ENCODE measurements around the gene TMEM132D. TPM values are rescaled to one million over a fixed set of nuclear protein-coding genes. Genes with fewer than 3 reads are reported as not detected.

Gene TMEM132D
- total and polyA plus RNA-seq, 2 donors from 2014 or later, result 0.13 TPM; not detected in 1

DNA sequence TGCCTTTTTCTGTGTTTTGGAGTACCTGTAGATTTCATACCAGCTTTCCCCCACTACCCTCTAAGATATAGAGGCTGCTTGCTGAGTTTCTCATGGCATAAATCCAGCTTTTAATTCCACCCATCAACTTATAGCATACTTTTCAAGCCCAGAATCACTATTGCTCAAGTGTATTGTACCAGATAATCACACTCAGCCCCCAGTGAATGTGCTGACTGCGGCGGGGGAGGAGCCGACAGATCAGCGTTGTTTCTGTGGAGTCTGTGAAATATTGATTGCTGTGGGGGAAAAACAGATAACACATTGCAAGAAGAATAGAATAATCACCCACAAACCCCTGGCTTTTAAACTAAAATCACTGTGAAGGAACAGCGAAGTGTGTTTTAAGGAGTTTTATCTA is 296.1 kb downstream of the TMEM132D start:
- no peak overlapping the region for H3K9ac ChIP-seq (ENCODE audit: low read length in 3 of 3)

DNA sequence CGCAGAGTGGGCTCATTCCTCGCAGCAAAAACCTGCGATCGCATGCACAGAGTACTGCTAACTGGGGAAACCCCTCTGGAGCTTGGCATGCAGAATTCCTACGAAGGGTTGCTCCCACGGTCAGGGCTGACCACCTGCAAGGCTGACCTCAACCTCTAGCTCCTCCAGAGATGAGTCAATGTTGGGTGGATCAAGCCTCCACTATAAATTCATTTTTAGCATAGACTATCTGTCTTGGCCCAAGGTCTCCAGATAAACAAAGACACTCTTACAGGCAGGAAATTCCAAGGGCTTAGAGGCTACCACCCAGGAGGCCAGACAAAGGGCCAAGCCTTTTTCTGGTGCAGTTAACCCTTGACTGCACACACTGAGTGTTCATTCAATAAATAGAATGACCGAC is 296.5 kb downstream of the TMEM132D start:
- no peaks in the 10 kb centered on the region for H3K4me1 ChIP-seq (ENCODE audit: control insufficient read depth in 2 of 3, insufficient read depth in 2 of 3, low read depth in 1 of 3, low read length in 3 of 3)
- intact Hi-C loops (cut with DNase I), result no loop called here
- TF ChIP-seq, protein P1, sequence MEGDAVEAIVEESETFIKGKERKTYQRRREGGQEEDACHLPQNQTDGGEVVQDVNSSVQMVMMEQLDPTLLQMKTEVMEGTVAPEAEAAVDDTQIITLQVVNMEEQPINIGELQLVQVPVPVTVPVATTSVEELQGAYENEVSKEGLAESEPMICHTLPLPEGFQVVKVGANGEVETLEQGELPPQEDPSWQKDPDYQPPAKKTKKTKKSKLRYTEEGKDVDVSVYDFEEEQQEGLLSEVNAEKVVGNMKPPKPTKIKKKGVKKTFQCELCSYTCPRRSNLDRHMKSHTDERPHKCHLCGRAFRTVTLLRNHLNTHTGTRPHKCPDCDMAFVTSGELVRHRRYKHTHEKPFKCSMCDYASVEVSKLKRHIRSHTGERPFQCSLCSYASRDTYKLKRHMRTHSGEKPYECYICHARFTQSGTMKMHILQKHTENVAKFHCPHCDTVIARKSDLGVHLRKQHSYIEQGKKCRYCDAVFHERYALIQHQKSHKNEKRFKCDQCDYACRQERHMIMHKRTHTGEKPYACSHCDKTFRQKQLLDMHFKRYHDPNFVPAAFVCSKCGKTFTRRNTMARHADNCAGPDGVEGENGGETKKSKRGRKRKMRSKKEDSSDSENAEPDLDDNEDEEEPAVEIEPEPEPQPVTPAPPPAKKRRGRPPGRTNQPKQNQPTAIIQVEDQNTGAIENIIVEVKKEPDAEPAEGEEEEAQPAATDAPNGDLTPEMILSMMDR (IDR thresholded peaks at IDR 0.05; ENCODE audit: borderline replicate concordance, extremely low read depth, insufficient read depth), result no peak
- H3K27ac ChIP-seq (ENCODE audit: low read depth in 2 of 2, low read length in 2 of 2), result no peak overlapping the region
- no peak overlapping the region for H3K9ac ChIP-seq (ENCODE audit: low read length in 3 of 3)
- FAIRE-seq (no peak), DNase-seq (peak in 1 of 5 donors; percentile 12)
- H3K9me3 ChIP-seq (ENCODE audit: control insufficient read depth in 2 of 3, insufficient read depth in 1 of 3, low read length in 3 of 3), result no peaks in the 10 kb centered on the region
- H3K4me3 ChIP-seq (ENCODE audit: low read length in 3 of 3), result no peak overlapping the region
- H3K27me3 ChIP-seq (ENCODE audit: control insufficient read depth, insufficient read depth, low read length), result no peaks in the 10 kb centered on the region
- no peaks in the 10 kb centered on the region for H3K36me3 ChIP-seq (ENCODE audit: control insufficient read depth in 2 of 3, insufficient read depth in 3 of 3, low read length in 3 of 3)

More for the DNA sequence above, 296.1 kb downstream of the TMEM132D start:
- Histone ChIP-seq H3K36me3 (ENCODE audit: control insufficient read depth in 2 of 3, insufficient read depth in 3 of 3, low read length in 3 of 3) (no peaks in the 10 kb centered on the region), H3K27ac (ENCODE audit: low read depth in 2 of 2, low read length in 2 of 2) (no peak overlapping the region), H3K4me1 (ENCODE audit: control insufficient read depth in 2 of 3, insufficient read depth in 2 of 3, low read depth in 1 of 3, low read length in 3 of 3) (no peaks in the 10 kb centered on the region), H3K9me3 (ENCODE audit: control insufficient read depth in 2 of 3, insufficient read depth in 1 of 3, low read length in 3 of 3) (no peaks in the 10 kb centered on the region), H3K4me3 (ENCODE audit: low read length in 3 of 3) (no peak overlapping the region), H3K27me3 (ENCODE audit: control insufficient read depth, insufficient read depth, low read length) (no peaks in the 10 kb centered on the region)
- intact Hi-C loops (cut with DNase I), result no loop called here
- TF ChIP-seq, protein P1 (IDR thresholded peaks at IDR 0.05; ENCODE audit: borderline replicate concordance, extremely low read depth, insufficient read depth), result no peak
- FAIRE-seq (no peak), DNase-seq (no peak)

DNA sequence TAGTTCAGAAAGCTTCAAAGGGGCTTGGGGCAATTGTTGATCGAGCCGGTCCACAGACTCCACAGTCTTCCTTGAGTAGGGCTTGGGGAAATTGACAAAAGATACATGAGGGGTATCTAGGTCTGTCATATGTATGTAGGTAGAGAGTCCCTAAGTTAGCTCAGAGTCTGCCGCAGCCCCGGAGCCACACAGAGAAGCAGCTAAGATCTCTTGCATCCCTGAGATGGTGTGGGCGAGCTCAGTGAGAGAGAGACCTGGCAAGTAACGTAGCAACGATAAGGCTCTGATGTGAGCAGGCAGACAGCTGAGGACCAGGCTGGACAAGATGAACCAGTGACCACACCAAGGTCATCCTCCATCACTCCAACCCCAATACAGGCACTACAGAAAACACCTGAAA is 297.6 kb downstream of the TMEM132D start:
- TF ChIP-seq, protein P1 (IDR thresholded peaks at IDR 0.05; ENCODE audit: borderline replicate concordance, extremely low read depth, insufficient read depth), result no peak
- H3K27ac ChIP-seq (ENCODE audit: low read depth in 2 of 2, low read length in 2 of 2), result no peak overlapping the region
- FAIRE-seq (no peak), DNase-seq (no peak)
- no peak overlapping the region for H3K9ac ChIP-seq (ENCODE audit: low read length in 3 of 3)
- intact Hi-C loops (cut with DNase I), result no loop called here
- H3K4me1 ChIP-seq (ENCODE audit: control insufficient read depth in 2 of 3, insufficient read depth in 2 of 3, low read depth in 1 of 3, low read length in 3 of 3), result no peaks in the 10 kb centered on the region
- H3K9me3 ChIP-seq (ENCODE audit: control insufficient read depth in 2 of 3, insufficient read depth in 1 of 3, low read length in 3 of 3), result no peaks in the 10 kb centered on the region
- no peaks in the 10 kb centered on the region for H3K27me3 ChIP-seq (ENCODE audit: control insufficient read depth, insufficient read depth, low read length)
- H3K36me3 ChIP-seq (ENCODE audit: control insufficient read depth in 2 of 3, insufficient read depth in 3 of 3, low read length in 3 of 3), result no peaks in the 10 kb centered on the region
- no peak overlapping the region for H3K4me3 ChIP-seq (ENCODE audit: low read length in 3 of 3)

DNA sequence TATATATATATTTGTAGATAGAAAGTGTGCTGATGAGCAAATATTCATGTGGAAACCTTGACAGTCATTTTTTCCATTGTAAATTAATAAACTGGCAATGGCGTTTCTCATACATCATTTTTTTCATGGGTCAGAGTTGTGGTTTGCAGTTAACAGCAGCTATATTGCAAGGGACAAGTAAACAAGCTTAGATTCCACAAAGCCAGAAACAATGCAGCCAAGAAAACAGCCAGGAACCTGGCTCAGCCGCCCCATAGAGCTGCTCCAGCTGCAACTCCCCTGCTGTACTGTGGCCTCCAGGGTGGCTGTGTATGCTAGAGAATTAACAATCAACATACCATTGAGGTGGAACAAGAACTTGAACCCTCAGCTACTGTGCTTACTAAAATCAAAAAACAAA is 298.2 kb downstream of the TMEM132D start:
- FAIRE-seq (no peak), DNase-seq (no peak)
- no peaks in the 10 kb centered on the region for H3K36me3 ChIP-seq (ENCODE audit: control insufficient read depth in 2 of 3, insufficient read depth in 3 of 3, low read length in 3 of 3)
- H3K4me3 ChIP-seq (ENCODE audit: low read length in 3 of 3), result no peak overlapping the region
- H3K9me3 ChIP-seq (ENCODE audit: control insufficient read depth in 2 of 3, insufficient read depth in 1 of 3, low read length in 3 of 3), result no peaks in the 10 kb centered on the region
- H3K27ac ChIP-seq (ENCODE audit: low read depth in 2 of 2, low read length in 2 of 2), result no peak overlapping the region
- intact Hi-C loops (cut with DNase I), result no loop called here
- TF ChIP-seq, protein P1 (IDR thresholded peaks at IDR 0.05; ENCODE audit: borderline replicate concordance, extremely low read depth, insufficient read depth), result no peak
- H3K27me3 ChIP-seq (ENCODE audit: control insufficient read depth, insufficient read depth, low read length), result no peaks in the 10 kb centered on the region
- no peak overlapping the region for H3K9ac ChIP-seq (ENCODE audit: low read length in 3 of 3)
- H3K4me1 ChIP-seq (ENCODE audit: control insufficient read depth in 2 of 3, insufficient read depth in 2 of 3, low read depth in 1 of 3, low read length in 3 of 3), result no peaks in the 10 kb centered on the region

Measured in kidney (tissue), 14 donors.